Esophagus squamous epithelium (tissue), 4 donors: ENCODE results near the gene BPIFA2.

ENCODE experiments used
- POLR2A ChIP-seq, 4 donors: fragments of 450-650 bp; IDR thresholded peaks; one replicate each; pipeline ENCODE4 v1.6.1; 2017; ENCODE audit warnings: antibody characterized with exemption in 4 of 4, mild to moderate bottlenecking in 4 of 4, moderate library complexity in 3 of 4
- TF ChIP-seq, protein P1 (sequence below), 6 experiments: fragments of 450-650 bp in 4 of 6; fragments of 200-600 bp in 2 of 6; sonication (generic) in 2 of 6; IDR thresholded peaks; one replicate each; pipeline ENCODE4 v1.5.1; 2016 to 2019; ENCODE audit warnings: antibody characterized with exemption in 6 of 6, mild to moderate bottlenecking in 4 of 6, moderate library complexity in 4 of 6

- TF ChIP-seq, protein P1, sequence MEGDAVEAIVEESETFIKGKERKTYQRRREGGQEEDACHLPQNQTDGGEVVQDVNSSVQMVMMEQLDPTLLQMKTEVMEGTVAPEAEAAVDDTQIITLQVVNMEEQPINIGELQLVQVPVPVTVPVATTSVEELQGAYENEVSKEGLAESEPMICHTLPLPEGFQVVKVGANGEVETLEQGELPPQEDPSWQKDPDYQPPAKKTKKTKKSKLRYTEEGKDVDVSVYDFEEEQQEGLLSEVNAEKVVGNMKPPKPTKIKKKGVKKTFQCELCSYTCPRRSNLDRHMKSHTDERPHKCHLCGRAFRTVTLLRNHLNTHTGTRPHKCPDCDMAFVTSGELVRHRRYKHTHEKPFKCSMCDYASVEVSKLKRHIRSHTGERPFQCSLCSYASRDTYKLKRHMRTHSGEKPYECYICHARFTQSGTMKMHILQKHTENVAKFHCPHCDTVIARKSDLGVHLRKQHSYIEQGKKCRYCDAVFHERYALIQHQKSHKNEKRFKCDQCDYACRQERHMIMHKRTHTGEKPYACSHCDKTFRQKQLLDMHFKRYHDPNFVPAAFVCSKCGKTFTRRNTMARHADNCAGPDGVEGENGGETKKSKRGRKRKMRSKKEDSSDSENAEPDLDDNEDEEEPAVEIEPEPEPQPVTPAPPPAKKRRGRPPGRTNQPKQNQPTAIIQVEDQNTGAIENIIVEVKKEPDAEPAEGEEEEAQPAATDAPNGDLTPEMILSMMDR (IDR thresholded peaks at IDR 0.05): no peak
- no peak for TF ChIP-seq POLR2A (IDR thresholded peaks at IDR 0.05)
Observed at GRCh38 chr20:33202451-33202850, 34.5 kb downstream of the BPIFA2 start.
